GM21717 (cell line): Measurements from ENCODE around the gene ANKIB1.
A peak's percentile ranks its signal among the peaks of the same experiment; 100 is the strongest.
"Not testable (repeated sequence)": the region's sequence is repeated elsewhere in the genome, so short reads cannot be mapped to it uniquely, and the experiment has no call there.

ENCODE experiments used
- ATAC-seq: cut with Tn5 transposase; IDR thresholded peaks from one replicate; pipeline ENCODE4 v1.9.1; 2021; ENCODE audit warnings: mild to moderate bottlenecking, moderate library complexity; ENCODE audit not compliant: unreplicated experiment

ANKIB1 gene, protein sequence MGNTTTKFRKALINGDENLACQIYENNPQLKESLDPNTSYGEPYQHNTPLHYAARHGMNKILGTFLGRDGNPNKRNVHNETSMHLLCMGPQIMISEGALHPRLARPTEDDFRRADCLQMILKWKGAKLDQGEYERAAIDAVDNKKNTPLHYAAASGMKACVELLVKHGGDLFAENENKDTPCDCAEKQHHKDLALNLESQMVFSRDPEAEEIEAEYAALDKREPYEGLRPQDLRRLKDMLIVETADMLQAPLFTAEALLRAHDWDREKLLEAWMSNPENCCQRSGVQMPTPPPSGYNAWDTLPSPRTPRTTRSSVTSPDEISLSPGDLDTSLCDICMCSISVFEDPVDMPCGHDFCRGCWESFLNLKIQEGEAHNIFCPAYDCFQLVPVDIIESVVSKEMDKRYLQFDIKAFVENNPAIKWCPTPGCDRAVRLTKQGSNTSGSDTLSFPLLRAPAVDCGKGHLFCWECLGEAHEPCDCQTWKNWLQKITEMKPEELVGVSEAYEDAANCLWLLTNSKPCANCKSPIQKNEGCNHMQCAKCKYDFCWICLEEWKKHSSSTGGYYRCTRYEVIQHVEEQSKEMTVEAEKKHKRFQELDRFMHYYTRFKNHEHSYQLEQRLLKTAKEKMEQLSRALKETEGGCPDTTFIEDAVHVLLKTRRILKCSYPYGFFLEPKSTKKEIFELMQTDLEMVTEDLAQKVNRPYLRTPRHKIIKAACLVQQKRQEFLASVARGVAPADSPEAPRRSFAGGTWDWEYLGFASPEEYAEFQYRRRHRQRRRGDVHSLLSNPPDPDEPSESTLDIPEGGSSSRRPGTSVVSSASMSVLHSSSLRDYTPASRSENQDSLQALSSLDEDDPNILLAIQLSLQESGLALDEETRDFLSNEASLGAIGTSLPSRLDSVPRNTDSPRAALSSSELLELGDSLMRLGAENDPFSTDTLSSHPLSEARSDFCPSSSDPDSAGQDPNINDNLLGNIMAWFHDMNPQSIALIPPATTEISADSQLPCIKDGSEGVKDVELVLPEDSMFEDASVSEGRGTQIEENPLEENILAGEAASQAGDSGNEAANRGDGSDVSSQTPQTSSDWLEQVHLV

GRCh38 chr7:92245487-92246359 is at the start of gene ANKIB1, which contains the start of gene KRIT1:
Gene ANKIB1 (plus strand): TSS chr7:92245974. CDS start chr7:92294979, 49,005 bp downstream.
Gene KRIT1 (minus strand): TSS chr7:92245914. CDS start chr7:92242135, 3,779 bp downstream.
- peak; percentile 84 for ATAC-seq

DNA sequence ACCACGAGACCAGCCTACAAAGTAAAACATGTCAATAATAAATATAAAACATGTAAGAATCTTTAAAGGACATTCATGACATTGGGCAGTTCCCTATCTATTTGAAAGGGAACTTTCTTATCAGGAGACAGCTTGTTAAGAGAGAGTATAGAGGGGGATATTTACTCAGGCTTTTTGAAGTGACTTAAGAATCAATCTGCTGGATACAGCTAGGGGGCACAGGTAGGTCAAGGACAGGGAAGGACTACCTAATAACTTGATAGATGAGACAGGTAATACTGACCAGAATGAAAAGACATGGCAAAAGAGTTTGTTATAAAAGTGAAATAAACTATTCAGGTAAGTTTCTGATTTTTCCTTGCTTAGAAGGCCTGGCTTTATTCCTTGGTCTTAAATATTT is 45.0 kb upstream of the ANKIB1 start:
- no peak for ATAC-seq

DNA sequence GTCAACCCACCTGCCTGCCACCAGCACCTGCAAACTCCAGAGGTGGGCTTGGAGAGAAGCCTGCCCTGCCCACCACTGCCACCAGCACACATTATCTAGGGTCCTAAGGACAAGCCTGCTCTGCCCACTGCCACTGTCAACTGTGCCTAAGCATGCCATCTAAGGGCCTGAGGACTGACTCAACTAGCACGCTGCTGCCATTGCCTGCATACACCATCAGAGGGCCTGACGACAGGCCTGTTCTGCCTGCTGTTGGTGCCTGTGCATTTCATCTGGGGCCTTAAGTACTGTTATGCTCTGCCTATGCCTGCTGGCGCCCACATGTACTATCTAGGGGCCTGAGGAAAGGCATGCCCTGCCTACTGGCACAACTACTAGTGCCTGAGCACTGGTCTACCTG is 39.8 kb upstream of the ANKIB1 start:
- no peak for ATAC-seq

- no peak for ATAC-seq
Measured at GRCh38 chr7:92206672-92207071, 39.1 kb upstream of the ANKIB1 start.

- ATAC-seq = no peak
Measured at GRCh38 chr7:92221766-92222165, 24.0 kb upstream of the ANKIB1 start.

- ATAC-seq = no peak
Measured at GRCh38 chr7:92226981-92227380, 18.8 kb upstream of the ANKIB1 start.

- no peak for ATAC-seq
Measured at GRCh38 chr7:92228100-92228499, 17.7 kb upstream of the ANKIB1 start.

GRCh38 chr7:92228742-92229141 is 17.0 kb upstream of the ANKIB1 start:
- no peak for ATAC-seq

GRCh38 chr7:92230547-92230946 is 15.2 kb upstream of the ANKIB1 start:
- no peak for ATAC-seq

GRCh38 chr7:92242972-92243371 is 2.8 kb upstream of the ANKIB1 start:
- ATAC-seq = no peak

DNA sequence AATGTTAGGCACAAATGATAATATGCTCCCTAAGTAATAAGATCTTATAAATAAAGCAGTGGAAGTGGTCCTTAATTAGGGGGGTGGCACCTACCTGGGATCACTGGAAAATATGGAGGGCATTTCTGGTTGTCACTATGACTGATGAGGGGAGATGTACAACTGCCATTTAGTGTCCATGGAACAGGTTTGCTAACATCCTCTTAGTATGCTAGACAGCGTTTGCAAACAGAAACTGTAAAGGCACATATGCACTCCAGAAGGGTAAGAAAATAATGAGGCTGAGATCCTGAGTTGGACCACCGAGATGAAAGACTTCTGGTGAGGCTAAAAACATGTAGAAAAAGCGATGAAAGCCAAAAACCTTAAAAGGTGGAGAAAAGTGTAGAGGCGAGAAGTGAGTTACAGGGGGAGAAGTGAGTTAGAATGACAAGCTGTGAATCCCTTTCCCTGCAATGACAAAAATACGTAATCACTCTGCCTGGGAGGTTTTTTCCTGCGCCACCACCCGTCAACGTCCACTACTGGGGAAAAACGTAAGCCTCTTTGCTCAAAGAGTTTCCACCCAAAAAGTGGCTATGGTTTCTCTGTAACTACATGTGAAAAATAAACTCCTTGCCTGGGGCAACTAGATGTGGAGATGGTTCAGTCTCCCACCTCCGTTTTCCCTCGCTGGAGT is 827 bp upstream of the ANKIB1 start:
- peak; percentile 10 for ATAC-seq

DNA sequence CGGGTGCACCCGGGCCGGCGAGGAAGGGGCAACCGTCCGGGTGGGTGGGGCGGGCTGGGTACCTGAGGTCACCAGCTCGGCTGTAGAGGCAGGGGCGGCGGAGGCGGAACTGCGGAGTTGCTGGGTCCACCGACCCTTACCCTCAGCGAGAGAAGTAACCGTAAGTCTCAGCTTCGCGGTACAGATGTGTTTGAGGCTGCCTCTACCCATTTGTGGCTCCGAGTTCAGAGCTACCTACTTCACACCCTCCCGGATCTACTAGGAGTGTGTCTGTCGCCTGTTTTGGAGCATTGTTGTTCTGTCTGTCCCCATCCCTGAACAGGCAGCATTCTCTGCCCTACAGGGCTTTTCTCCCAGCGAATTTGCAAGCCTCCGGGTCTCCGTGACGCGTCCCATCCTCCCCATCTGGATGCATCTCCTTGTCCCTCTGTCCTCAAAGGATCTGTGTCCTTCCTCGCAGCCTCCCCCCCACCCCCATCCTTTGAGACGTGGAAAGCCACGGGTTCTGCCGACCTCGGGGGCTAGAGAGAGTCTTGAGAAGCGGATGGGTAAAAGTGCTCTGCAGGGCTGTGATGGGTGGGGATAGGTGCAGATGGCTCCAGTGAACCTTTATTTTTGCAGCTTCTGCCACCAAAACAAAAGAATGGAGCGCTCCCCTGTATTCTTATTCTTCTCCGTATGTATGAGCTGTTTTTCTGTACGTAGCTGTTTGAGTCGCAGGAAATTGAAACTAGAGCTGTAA is 757 bp downstream of the ANKIB1 start:
- peak; percentile 31 for ATAC-seq

DNA sequence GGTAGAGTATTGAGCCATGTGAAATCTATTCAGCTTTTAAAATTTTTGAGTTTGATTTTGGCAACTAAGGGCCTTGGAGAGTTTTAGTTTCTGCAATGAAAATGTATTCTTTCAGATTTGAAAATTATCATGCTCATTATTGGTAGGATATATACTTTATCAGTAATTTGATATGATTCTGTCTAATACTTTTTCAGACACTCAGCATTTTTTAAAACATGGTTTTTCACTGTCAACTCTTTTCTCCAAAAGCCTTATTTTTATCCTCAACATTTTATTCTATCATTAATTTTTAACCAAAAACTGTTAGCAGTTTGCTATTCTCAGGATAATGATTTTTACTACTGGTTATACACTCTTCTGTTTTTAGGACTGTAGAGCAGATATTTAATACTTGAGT is 4.8 kb downstream of the ANKIB1 start:
- ATAC-seq = no peak

DNA sequence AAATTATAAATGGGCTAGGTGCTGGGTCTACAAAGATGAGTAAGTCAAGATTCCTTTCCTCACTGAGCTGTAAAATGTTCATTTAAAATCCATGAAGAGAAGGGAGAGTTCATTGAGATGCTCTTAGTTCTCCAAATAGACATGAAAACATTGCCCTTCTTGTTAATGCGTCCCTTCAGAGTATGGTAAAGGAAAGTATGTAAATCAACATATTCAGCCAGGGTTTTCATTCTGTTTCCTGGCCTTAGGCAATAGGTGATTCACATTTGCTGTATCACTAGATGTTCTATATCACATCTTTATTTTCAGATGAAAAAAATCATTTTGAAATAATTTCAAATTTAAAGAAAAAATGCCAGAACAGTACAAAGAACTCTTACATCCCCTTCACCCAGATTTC is 5.4 kb downstream of the ANKIB1 start:
- ATAC-seq = no peak

- no peak for ATAC-seq
Measured at GRCh38 chr7:92253251-92253650, 7.5 kb downstream of the ANKIB1 start.

- not testable (repeated sequence) for ATAC-seq
Measured at GRCh38 chr7:92254800-92255199, 9.0 kb downstream of the ANKIB1 start.

- ATAC-seq = no peak
Measured at GRCh38 chr7:92255308-92255707, 9.5 kb downstream of the ANKIB1 start.

DNA sequence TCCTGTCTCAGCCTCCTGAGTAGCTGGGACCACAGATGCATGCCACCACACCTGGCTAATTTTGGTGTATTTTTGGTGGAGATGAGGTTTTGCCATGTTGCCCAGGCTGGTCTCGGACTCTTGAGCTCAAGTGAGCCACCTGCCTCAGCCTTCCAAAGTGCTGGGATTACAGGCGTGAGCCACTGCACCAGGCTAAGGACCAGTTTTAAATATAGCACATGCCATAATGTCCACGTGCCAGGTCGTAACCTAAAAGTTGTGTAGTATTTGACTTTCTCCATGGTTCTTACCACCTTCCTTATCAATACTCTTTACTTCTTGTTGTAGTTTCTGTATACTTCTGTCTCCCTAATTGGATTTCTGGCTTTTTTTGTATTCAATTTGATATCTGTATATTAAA is 13.3 kb downstream of the ANKIB1 start:
- ATAC-seq = no peak

GRCh38 chr7:92259610-92260247 is 14.0 kb downstream of the ANKIB1 start:
- no peak for ATAC-seq
